HepG2 (cell line): ENCODE data around the gene GNRH2. TPM values are rescaled to one million over a fixed set of nuclear protein-coding genes. Genes with fewer than 3 reads are reported as not detected.

Experiments used
- BORCS8-MEF2B ChIP-seq: sonication (generic); formaldehyde crosslinking; IDR thresholded peaks from 2 replicates; pipeline ENCODE4 v1.8.0; 2022; ENCODE audit warnings: mild to moderate bottlenecking, missing genetic modification reagents
- HNRNPUL1 ChIP-seq: fragments of 200-400 bp; formaldehyde crosslinking; IDR thresholded peaks from 2 replicates; pipeline ENCODE4 v1.6.1; 2017; ENCODE audit warnings: low read depth, mild to moderate bottlenecking, low read length, moderate library complexity
- MEIS1 ChIP-seq: sonication (generic); formaldehyde crosslinking; IDR thresholded peaks from 2 replicates; pipeline ENCODE4 v1.9.0; 2021; ENCODE audit warnings: mild to moderate bottlenecking, missing genetic modification reagents, moderate library complexity, borderline replicate concordance
- MXD4 ChIP-seq: IDR thresholded peaks from 2 replicates; pipeline ENCODE4 v1.6.1; 2016; ENCODE audit warnings: mild to moderate bottlenecking, missing biosample characterization, missing genetic modification reagents
- NAIF1 ChIP-seq: sonication (generic); formaldehyde crosslinking; IDR thresholded peaks from 2 replicates; pipeline ENCODE4 v1.5.0; 2020; ENCODE audit warnings: mild to moderate bottlenecking, missing genetic modification reagents, borderline replicate concordance
- POGK ChIP-seq: sonication (generic); formaldehyde crosslinking; conservative IDR thresholded peaks from 2 replicates; pipeline ENCODE4 v1.8.0; 2022; ENCODE audit warnings: mild to moderate bottlenecking, moderate library complexity, missing genetic modification reagents
- RXRB ChIP-seq: IDR thresholded peaks from 2 replicates; pipeline ENCODE4 v1.6.1; 2016; ENCODE audit warnings: borderline replicate concordance, missing genetic modification reagents, missing compliant biosample characterization
- SMAD1 ChIP-seq: sonication (generic); formaldehyde crosslinking; IDR thresholded peaks from 2 replicates; pipeline ENCODE4 v1.4.0; 2020; ENCODE audit warnings: missing genetic modification reagents, low read depth, mild to moderate bottlenecking, borderline replicate concordance
- TERF1 ChIP-seq: sonication (generic); formaldehyde crosslinking; IDR thresholded peaks from 2 replicates; pipeline ENCODE4 v1.8.0; 2022; ENCODE audit warnings: mild to moderate bottlenecking, missing genetic modification reagents, moderate library complexity
- THAP9 ChIP-seq: sonication (generic); formaldehyde crosslinking; IDR thresholded peaks from 2 replicates; pipeline ENCODE4; 2020; ENCODE audit warnings: missing genetic modification reagents, mild to moderate bottlenecking, borderline replicate concordance
- UBTF ChIP-seq: sonication (generic); formaldehyde crosslinking; IDR thresholded peaks from 2 replicates; pipeline ENCODE4 v1.4.0; 2020; ENCODE audit warnings: mild to moderate bottlenecking, missing genetic modification reagents
- ZBTB21 ChIP-seq: sonication (generic); formaldehyde crosslinking; IDR thresholded peaks from 2 replicates; pipeline ENCODE4 v1.4.0; 2020; ENCODE audit warnings: missing genetic modification reagents
- ZNF275 ChIP-seq: sonication (generic); formaldehyde crosslinking; IDR thresholded peaks from 2 replicates; pipeline ENCODE4 v1.8.0; 2022; ENCODE audit warnings: missing genetic modification reagents, mild to moderate bottlenecking, inconsistent platforms, borderline replicate concordance
- ZNF619 ChIP-seq: sonication (generic); formaldehyde crosslinking; IDR thresholded peaks from 2 replicates; pipeline ENCODE4 v1.4.0; 2020; ENCODE audit warnings: mild to moderate bottlenecking, missing genetic modification reagents
- ZNF672 ChIP-seq: sonication (generic); formaldehyde crosslinking; IDR thresholded peaks from 2 replicates; pipeline ENCODE4 v1.8.1; 2022; ENCODE audit warnings: missing genetic modification reagents
- ZSCAN21 ChIP-seq: sonication (generic); formaldehyde crosslinking; IDR thresholded peaks from 2 replicates; pipeline ENCODE4 v1.8.0; 2022; ENCODE audit warnings: mild to moderate bottlenecking, missing genetic modification reagents, moderate library complexity, borderline replicate concordance
- ZUFSP ChIP-seq: sonication (generic); formaldehyde crosslinking; IDR thresholded peaks from 2 replicates; pipeline ENCODE4 v1.9.0; 2021; ENCODE audit warnings: missing genetic modification reagents, mild to moderate bottlenecking, borderline replicate concordance
- polyA plus RNA-seq, 8 experiments: library from polyadenylated mRNA; depleted of rRNA in 3 of 8; stranded (reverse) in 7 of 8; unstranded in 1 of 8; fragments of >200 nt; fragmentation: Illumina TruSeq in 4 of 8; extraction: Trizol in 4 of 8; gene quantifications; 2 replicates each; pipeline versions ENCODE4 v1.2.1 to v1.2.3, GENCODE V29; 2011 to 2016; ENCODE audit warnings: low read depth in 4 of 8, missing spikeins in 1 of 8, mixed read lengths in 1 of 8; ENCODE audit not compliant: insufficient read depth in 1 of 8
- total RNA-seq, 5 experiments: library from RNA; depleted of rRNA; stranded (reverse); fragments of >200 nt; fragmentation: Illumina TruSeq; extraction: Trizol; gene quantifications; 2 replicates each; pipeline ENCODE4 v1.2.3, GENCODE V29; 2016; ENCODE audit warnings: low read depth in 1 of 5

Gene GNRH2
- total and polyA plus RNA-seq, 2 of the 13 experiments (the other 11 are each of a cell fraction or from before 2014, with no cell fraction given) = 0.28 TPM; not detected in 1

GRCh38 chr20:3072530-3073250 lies 29.3 kb downstream of the GNRH2 start (continued):
- TF ChIP-seq THAP9 (CRISPR knock-in tag) (no peak), ZSCAN21 (CRISPR knock-in tag) (peak; percentile 49; the same call in 1 of the 2 replicates), TERF1 (CRISPR knock-in tag) (no peak), MXD4 (CRISPR knock-in tag) (no peak), BORCS8-MEF2B (CRISPR knock-in tag) (no peak), MEIS1 (CRISPR knock-in tag) (no peak), ZUFSP (no peak), HNRNPUL1 (no peak), SMAD1 (CRISPR knock-in tag) (no peak), ZNF275 (no peak), RXRB (CRISPR knock-in tag) (no peak), ZBTB21 (no peak), ZNF619 (CRISPR knock-in tag) (no peak), POGK (no peak), NAIF1 (CRISPR knock-in tag) (no peak), ZNF672 (CRISPR knock-in tag) (no peak), UBTF (CRISPR knock-in tag) (peak; percentile 24; the same call in 1 of the 2 replicates)
